SK-N-MC (cell line): ENCODE data around the gene CITED4.

Experiments
- DNase-seq: peaks from one replicate; pipeline ENCODE4 v3.0.0-alpha.2; 2011; ENCODE audit warnings: low read depth, low spot score
- H3K27ac ChIP-seq: fragments of 200-600 bp; sonication (generic); 2 replicates; pipeline ENCODE4 v1.5.1; 2016; ENCODE audit warnings: mixed run types
- H3K36me3 ChIP-seq: fragments of 200-600 bp; sonication (generic); 2 replicates; pipeline ENCODE4 v1.6.1; 2017; ENCODE audit warnings: antibody characterized with exemption, low read length, mixed read lengths; ENCODE audit not compliant: insufficient read depth
- H3K4me3 ChIP-seq: fragments of 200-600 bp; sonication (generic); 2 replicates; pipeline ENCODE4 v1.5.1; 2016
- H3K9ac ChIP-seq: fragments of 200-600 bp; sonication (generic); 2 replicates; pipeline ENCODE4 v1.8.0; 2017; ENCODE audit warnings: mixed run types, mixed read lengths; ENCODE audit not compliant: insufficient read length
- H3K9me3 ChIP-seq: fragments of 200-600 bp; sonication (generic); 2 replicates; pipeline ENCODE4 v1.6.1; 2017; ENCODE audit warnings: low read depth, mild to moderate bottlenecking, antibody characterized with exemption, low read length, moderate library complexity, mixed read lengths
- EZH2 ChIP-seq: fragments of 200-600 bp; sonication (generic); IDR thresholded peaks from one replicate; pipeline ENCODE4 v1.6.1; 2017; ENCODE audit warnings: antibody characterized with exemption
- FOXP2 ChIP-seq: optimal IDR thresholded peaks from 2 replicates; pipeline ENCODE3; 2011; ENCODE audit warnings: mild to moderate bottlenecking, moderate library complexity; ENCODE audit not compliant: insufficient read depth; ENCODE audit errors: extremely low read length, control extremely low read depth
- POLR2AphosphoS5 ChIP-seq: IDR thresholded peaks from 2 replicates; pipeline ENCODE4 v1.6.1; 2012; ENCODE audit warnings: mild to moderate bottlenecking, low read depth, low read length, borderline replicate concordance

Gene CITED4

GRCh38 chr1:40879482-40880175 lies 17.5 kb upstream of the CITED4 start:
- H3K4me3 ChIP-seq: no peak overlapping the region

DNA sequence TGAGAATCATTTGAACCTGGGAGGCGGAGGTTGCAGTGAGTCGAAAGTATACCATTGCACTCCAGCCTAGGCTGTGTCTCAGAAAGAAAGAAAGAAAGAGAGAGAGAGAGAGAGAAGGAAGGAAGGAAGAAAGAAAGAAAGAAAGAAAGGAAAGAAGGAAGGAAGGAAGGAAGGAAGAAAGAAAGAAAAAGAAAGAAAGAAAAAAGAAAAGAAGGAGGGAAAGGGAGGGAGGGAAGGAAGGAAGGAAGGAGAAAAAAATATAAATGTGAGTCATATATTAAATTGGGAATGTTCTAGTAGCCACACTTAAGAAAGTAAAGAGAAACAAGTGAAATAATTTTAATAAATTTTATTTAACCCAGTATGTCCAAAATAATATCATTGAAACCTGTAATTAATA lies 16.7 kb upstream of the CITED4 start:
- H3K9me3 ChIP-seq: no peaks in the 10 kb centered on the region

More at GRCh38 chr1:40879482-40880175, 17.5 kb upstream of the CITED4 start:
- Histone ChIP-seq H3K27ac (no peak overlapping the region), H3K36me3 (no peaks in the 10 kb centered on the region), H3K9me3 (no peaks in the 10 kb centered on the region), H3K9ac (no peak overlapping the region)
- no peak for TF ChIP-seq FOXP2
- no peak for TF ChIP-seq EZH2
- no peak for TF ChIP-seq POLR2AphosphoS5
- DNase-seq: no peak

DNA sequence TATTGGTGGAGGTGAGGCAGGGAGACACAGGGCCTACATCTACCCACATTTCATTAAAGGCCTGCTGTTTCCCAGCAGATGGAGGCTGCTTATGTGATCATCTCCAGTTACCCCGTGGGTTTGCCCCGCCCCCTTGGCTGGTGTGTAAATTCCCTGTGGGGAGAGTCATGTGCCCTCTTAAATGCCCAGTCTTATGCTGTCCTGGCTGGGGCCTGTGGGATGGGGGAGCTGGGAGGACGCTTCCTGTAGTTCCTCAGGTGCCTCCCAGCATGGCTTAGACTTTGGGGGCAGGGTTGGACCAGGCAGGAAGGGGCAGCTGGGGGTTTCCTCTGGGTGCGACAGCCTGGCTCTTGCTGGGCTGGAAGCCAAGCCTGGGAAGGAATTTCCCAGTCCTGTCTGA lies 15.5 kb upstream of the CITED4 start:
- no peak for DNase-seq
- peak overlapping the region; percentile 20 for H3K9ac ChIP-seq
- H3K9me3 ChIP-seq: no peaks in the 10 kb centered on the region
- TF ChIP-seq FOXP2 (no peak), POLR2AphosphoS5 (no peak), EZH2 (no peak)
- H3K27ac ChIP-seq: peak overlapping the region; percentile 73
- no peaks in the 10 kb centered on the region for H3K36me3 ChIP-seq
- 0 out of 2 replicates have a peak overlapping the region, but pooled peaks have one; percentile 16 for H3K4me3 ChIP-seq

More for the DNA sequence above, 16.7 kb upstream of the CITED4 start:
- H3K36me3 ChIP-seq: no peaks in the 10 kb centered on the region
- no peak overlapping the region for H3K4me3 ChIP-seq
- no peak overlapping the region for H3K9ac ChIP-seq
- DNase-seq: no peak
- H3K27ac ChIP-seq: peak overlapping the region; percentile 73; the same call in 1 of the 2 replicates
- TF ChIP-seq FOXP2: no peak
- TF ChIP-seq POLR2AphosphoS5: no peak

DNA sequence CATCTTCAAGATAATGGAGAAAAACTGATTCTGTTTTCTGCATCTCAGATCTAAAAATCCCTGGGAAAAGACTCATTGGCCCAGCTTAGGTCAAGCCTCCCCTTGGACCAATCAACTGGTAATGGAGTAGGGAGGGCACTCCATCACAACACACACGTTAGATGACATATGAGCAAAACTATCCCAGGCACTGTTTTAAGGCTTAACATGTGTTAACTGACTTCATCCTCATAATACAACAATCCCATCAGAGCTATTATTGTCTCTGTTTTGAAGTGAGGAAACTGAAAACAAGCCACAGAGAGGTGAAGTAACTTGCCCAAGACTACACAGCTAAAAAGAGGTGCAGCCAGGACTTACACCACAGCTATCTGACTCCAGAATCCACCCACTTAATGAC lies 14.7 kb upstream of the CITED4 start:
- Histone ChIP-seq H3K36me3 (no peaks in the 10 kb centered on the region), H3K9ac (no peak overlapping the region), H3K4me3 (no peak overlapping the region), H3K27ac (peak overlapping the region; percentile 73; the same call in 1 of the 2 replicates), H3K9me3 (no peaks in the 10 kb centered on the region)
- no peak for DNase-seq
- TF ChIP-seq POLR2AphosphoS5 (no peak), EZH2 (no peak)

GRCh38 chr1:40876436-40876761 lies 14.2 kb upstream of the CITED4 start:
- Histone ChIP-seq H3K27ac (no peak overlapping the region), H3K9me3 (no peaks in the 10 kb centered on the region), H3K36me3 (no peaks in the 10 kb centered on the region), H3K9ac (no peak overlapping the region), H3K4me3 (no peak overlapping the region)
- DNase-seq: no peak
- TF ChIP-seq EZH2 (no peak), FOXP2 (no peak), POLR2AphosphoS5 (no peak)

DNA sequence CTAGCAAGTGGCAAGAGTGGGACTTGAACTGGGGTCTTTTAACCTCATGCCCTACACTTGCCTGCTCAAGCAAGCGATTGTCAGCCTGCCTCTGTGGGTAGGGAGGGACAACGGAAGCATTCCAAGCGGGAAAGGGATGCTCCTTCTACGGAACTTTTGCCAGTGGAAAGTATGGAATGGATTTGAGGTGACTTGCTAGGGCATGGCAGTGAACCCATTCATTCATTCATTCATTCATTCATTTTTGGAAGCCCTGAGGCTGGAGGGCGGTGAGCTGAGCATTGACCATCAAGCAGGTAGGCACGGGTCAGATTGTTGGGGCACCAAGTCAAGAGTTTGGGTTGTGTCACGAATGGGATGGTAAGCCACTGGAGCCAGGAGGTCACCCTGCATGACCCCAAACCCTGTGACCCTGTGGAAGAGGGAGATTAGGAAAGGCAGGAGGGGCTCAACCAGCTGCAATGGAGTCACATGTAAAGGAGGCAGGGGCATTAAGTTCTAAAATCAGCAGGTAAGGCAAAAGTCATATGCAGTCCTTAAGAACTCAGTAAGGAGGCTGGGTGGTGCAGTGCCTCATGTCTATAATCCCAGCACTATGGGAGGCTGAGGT lies 11.8 kb upstream of the CITED4 start:
- no peak overlapping the region for H3K27ac ChIP-seq
- DNase-seq: no peak
- H3K9ac ChIP-seq: no peak overlapping the region

GRCh38 chr1:40872276-40872675 lies 10.1 kb upstream of the CITED4 start:
- TF ChIP-seq POLR2AphosphoS5 (no peak), FOXP2 (no peak), EZH2 (no peak)
- H3K4me3 ChIP-seq: no peak overlapping the region
- H3K9me3 ChIP-seq: no peaks in the 10 kb centered on the region
- H3K36me3 ChIP-seq: no peaks in the 10 kb centered on the region
- H3K9ac ChIP-seq: no peak overlapping the region
- DNase-seq: no peak
- H3K27ac ChIP-seq: no peak overlapping the region

More for the DNA sequence above, 11.8 kb upstream of the CITED4 start:
- TF ChIP-seq FOXP2 (no peak), POLR2AphosphoS5 (no peak), EZH2 (no peak)
- Histone ChIP-seq H3K4me3 (no peak overlapping the region), H3K36me3 (no peaks in the 10 kb centered on the region), H3K9me3 (no peaks in the 10 kb centered on the region)

DNA sequence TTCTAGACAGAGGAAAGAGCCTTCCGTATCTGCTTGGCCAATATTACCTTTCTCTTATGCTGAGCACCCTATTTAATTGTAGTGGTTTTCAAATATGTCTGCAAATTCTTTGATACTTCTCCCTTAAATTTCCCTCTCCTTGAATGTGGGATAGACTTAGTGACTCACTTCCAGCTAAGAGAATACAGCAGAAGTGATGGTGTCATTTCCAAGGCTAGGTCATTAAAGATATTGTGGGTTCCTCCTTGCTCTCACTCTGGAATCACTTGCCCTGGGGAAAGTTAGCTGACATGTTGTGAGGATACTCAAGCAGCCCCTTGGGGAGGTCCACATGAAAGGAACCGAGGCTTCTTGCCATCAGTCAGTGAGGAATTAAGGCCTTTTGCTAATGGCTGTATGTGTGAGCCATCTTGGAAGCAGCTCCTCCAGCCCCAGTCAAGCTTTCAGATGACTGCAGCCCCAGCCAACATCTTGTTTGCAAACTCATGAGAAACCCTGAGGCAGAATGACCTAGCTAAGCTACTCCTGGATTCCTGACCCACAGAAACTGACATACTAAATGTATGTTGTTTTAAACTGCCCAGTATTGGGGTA lies 8.1 kb upstream of the CITED4 start:
- H3K27ac ChIP-seq: no peak overlapping the region
- no peak for DNase-seq
- no peak overlapping the region for H3K4me3 ChIP-seq

More for the DNA sequence above, 8.1 kb upstream of the CITED4 start:
- H3K9me3 ChIP-seq: no peaks in the 10 kb centered on the region
- H3K9ac ChIP-seq: no peak overlapping the region
- no peak for TF ChIP-seq EZH2
- TF ChIP-seq FOXP2: no peak
- no peak for TF ChIP-seq POLR2AphosphoS5
- no peaks in the 10 kb centered on the region for H3K36me3 ChIP-seq
